PC-9 (cell line): ENCODE measurements around the gene FNDC3B. TPM values are rescaled to one million over a fixed set of nuclear protein-coding genes. Genes with fewer than 3 reads are reported as not detected.

Experiments
- BruUV-seq: library from RNA; stranded (reverse); fragments of 400-500 nt; replicated peaks from 2 replicates; lab custom pipeline; 2021; lab: Mats Ljungman, UMichigan
- CTCF ChIA-PET: fragments of 300-600 bp; sonication (Branson Sonifier 250); formaldehyde crosslinking; loops from one replicate; lab custom pipeline; 2022; ENCODE audit warnings: antibody characterized with exemption; lab: Charles Lee
- POLR2A ChIA-PET: fragments of 300-600 bp; sonication (Branson Sonifier 250); formaldehyde crosslinking; loops from one replicate; lab custom pipeline; 2022; ENCODE audit warnings: antibody characterized with exemption; ENCODE audit not compliant: unreplicated experiment; lab: Charles Lee
- DNase-seq, 2 experiments: peaks; one replicate each; pipeline versions ENCODE4 v3.0.0 to v3.0.0-alpha.2; 2015 to 2022; ENCODE audit warnings: mixed read lengths in 1 of 2
- H2AFZ ChIP-seq: fragments of 200-600 bp; sonication (generic); 2 replicates; pipeline ENCODE4 v1.8.1; 2017; ENCODE audit warnings: antibody characterized with exemption
- H3F3A ChIP-seq: fragments of 200-600 bp; sonication (generic); 2 replicates; pipeline ENCODE4 v1.8.1; 2017; ENCODE audit warnings: antibody characterized with exemption, mild to moderate bottlenecking, low read depth; ENCODE audit not compliant: insufficient read depth
- H3K27ac ChIP-seq: fragments of 200-600 bp; sonication (generic); 2 replicates; pipeline ENCODE4 v1.6.1; 2016; ENCODE audit warnings: mixed run types
- H3K27me3 ChIP-seq: fragments of 200-600 bp; sonication (generic); 2 replicates; pipeline ENCODE4 v1.6.1; 2016; ENCODE audit warnings: low read depth, mixed run types; ENCODE audit not compliant: insufficient read depth
- H3K36me3 ChIP-seq: fragments of 200-600 bp; sonication (generic); 2 replicates; pipeline ENCODE4 v1.6.1; 2016; ENCODE audit warnings: low read depth, mixed run types
- H3K4me1 ChIP-seq: fragments of 200-600 bp; sonication (generic); replicated peaks from 2 replicates; pipeline ENCODE4 v1.6.1; 2016; ENCODE audit warnings: mixed run types; ENCODE audit not compliant: insufficient read depth
- H3K4me2 ChIP-seq: fragments of 200-600 bp; sonication (generic); 2 replicates; pipeline ENCODE4 v1.6.1; 2017; ENCODE audit warnings: mixed run types
- H3K4me3 ChIP-seq: fragments of 200-600 bp; sonication (generic); 2 replicates; pipeline ENCODE4 v1.6.1; 2016; ENCODE audit warnings: mixed run types
- H3K79me2 ChIP-seq: fragments of 200-600 bp; sonication (generic); 2 replicates; pipeline ENCODE4 v1.6.1; 2017; ENCODE audit warnings: low read depth, mixed run types
- H3K9me2 ChIP-seq: fragments of 200-600 bp; sonication (generic); 2 replicates; pipeline ENCODE4 v1.8.1; 2017; ENCODE audit warnings: mild to moderate bottlenecking; ENCODE audit not compliant: insufficient read depth
- H3K9me3 ChIP-seq: fragments of 200-600 bp; sonication (generic); 2 replicates; pipeline ENCODE4 v1.8.1; 2016; ENCODE audit warnings: low read depth; ENCODE audit not compliant: insufficient read depth
- H4K20me1 ChIP-seq: fragments of 200-600 bp; sonication (generic); 2 replicates; pipeline ENCODE4 v1.8.1; 2017; ENCODE audit not compliant: insufficient read depth
- EZH2 ChIP-seq: fragments of 200-600 bp; sonication (generic); IDR thresholded peaks from 2 replicates; pipeline ENCODE4 v1.8.0; 2017; ENCODE audit warnings: antibody characterized with exemption, low read depth
- intact Hi-C: fragments of 100-400 bp; cut with micrococcal nuclease; formaldehyde crosslinking; loops from one replicate; pipeline ENCODE4 v1.10.0; 2022; ENCODE audit not compliant: unreplicated experiment
- total RNA-seq: library from RNA; stranded (reverse); gene quantifications from 2 replicates; pipeline ENCODE4 v1.2.3, GENCODE V29; 2021
- TF ChIP-seq, protein P1 (sequence below): fragments of 200-600 bp; sonication (generic); conservative IDR thresholded peaks from 2 replicates; pipeline ENCODE4 v1.6.1; 2017; ENCODE audit warnings: mixed run types, antibody characterized with exemption, mild to moderate bottlenecking, moderate library complexity

The FNDC3B gene
- total RNA-seq, 1 experiment from 2014 or later, result 106 TPM

DNA sequence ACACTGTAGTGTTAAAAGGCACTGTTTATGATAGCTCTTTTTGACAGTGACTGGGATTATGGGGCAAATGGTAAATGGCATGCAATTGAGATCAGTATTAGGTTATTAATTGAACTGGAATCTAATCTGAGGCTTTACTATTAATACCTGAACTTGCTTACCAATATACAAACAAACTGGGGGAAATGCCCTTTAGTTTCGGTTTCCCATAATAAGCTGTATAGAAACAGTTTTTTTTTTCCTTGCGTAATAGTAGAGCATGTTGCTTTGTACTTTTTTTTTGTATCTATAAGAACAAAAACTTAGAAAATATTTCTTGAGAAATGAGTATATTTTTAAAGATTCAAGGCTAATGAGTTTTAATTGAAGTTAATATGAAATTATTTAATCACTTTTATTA lies 95.0 kb downstream of the FNDC3B start:
- Histone ChIP-seq H3K36me3 (peaks cover 62% of the 10 kb centered on the region), H3K9me3 (no peaks in the 10 kb centered on the region), H3K4me1 (peaks cover 97% of the 10 kb centered on the region), H3F3A (peaks cover 96% of the 10 kb centered on the region), H3K4me3 (no peak overlapping the region), H3K27me3 (no peaks in the 10 kb centered on the region), H3K4me2 (peak overlapping the region; percentile 39), H2AFZ (no peak overlapping the region), H3K27ac (peak overlapping the region; percentile 86), H4K20me1 (peaks cover 2% of the 10 kb centered on the region; the same call in 1 of the 2 replicates), H3K79me2 (peaks cover 94% of the 10 kb centered on the region), H3K9me2 (no peaks in the 10 kb centered on the region)
- DNase-seq, result no peak
- no peak for TF ChIP-seq EZH2
- TF ChIP-seq, protein P1, sequence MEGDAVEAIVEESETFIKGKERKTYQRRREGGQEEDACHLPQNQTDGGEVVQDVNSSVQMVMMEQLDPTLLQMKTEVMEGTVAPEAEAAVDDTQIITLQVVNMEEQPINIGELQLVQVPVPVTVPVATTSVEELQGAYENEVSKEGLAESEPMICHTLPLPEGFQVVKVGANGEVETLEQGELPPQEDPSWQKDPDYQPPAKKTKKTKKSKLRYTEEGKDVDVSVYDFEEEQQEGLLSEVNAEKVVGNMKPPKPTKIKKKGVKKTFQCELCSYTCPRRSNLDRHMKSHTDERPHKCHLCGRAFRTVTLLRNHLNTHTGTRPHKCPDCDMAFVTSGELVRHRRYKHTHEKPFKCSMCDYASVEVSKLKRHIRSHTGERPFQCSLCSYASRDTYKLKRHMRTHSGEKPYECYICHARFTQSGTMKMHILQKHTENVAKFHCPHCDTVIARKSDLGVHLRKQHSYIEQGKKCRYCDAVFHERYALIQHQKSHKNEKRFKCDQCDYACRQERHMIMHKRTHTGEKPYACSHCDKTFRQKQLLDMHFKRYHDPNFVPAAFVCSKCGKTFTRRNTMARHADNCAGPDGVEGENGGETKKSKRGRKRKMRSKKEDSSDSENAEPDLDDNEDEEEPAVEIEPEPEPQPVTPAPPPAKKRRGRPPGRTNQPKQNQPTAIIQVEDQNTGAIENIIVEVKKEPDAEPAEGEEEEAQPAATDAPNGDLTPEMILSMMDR, result no peak
- ChIA-PET POLR2A (no interaction called here), CTCF (no interaction called here)
- BruUV-seq, result no TSS peak
- intact Hi-C loops, result loop anchor here (5.0 kb wide), 1 partner anchor 322 kb away; the partner anchor contains the start of gene PLD1

GRCh38 chr3:172135185-172135584 lies 95.8 kb downstream of the FNDC3B start:
- TF ChIP-seq EZH2, result no peak
- TF ChIP-seq, protein P1, result no peak
- CTCF ChIA-PET, result no interaction called here
- H3K4me2 ChIP-seq, result peak overlapping the region; percentile 39
- no peaks in the 10 kb centered on the region for H3K9me2 ChIP-seq
- H3K4me1 ChIP-seq, result peaks cover 99% of the 10 kb centered on the region
- no peak for DNase-seq
- H3K36me3 ChIP-seq, result peaks cover 70% of the 10 kb centered on the region
- H3K27ac ChIP-seq, result peak overlapping the region; percentile 86
- H2AFZ ChIP-seq, result no peak overlapping the region
- H3K9me3 ChIP-seq, result no peaks in the 10 kb centered on the region
- POLR2A ChIA-PET, result no interaction called here
- peaks cover 100% of the 10 kb centered on the region for H3K79me2 ChIP-seq
- H3K4me3 ChIP-seq, result no peak overlapping the region
- peaks cover 98% of the 10 kb centered on the region for H3F3A ChIP-seq
- no TSS peak for BruUV-seq
- H3K27me3 ChIP-seq, result no peaks in the 10 kb centered on the region
- intact Hi-C loops, result no loop called here
- no peaks in the 10 kb centered on the region; the same call in 1 of the 2 replicates for H4K20me1 ChIP-seq

GRCh38 chr3:172135820-172136219 lies 96.4 kb downstream of the FNDC3B start:
- peaks cover 94% of the 10 kb centered on the region for H3K79me2 ChIP-seq
- peaks cover 96% of the 10 kb centered on the region for H3K4me1 ChIP-seq
- H3F3A ChIP-seq, result peaks cover 96% of the 10 kb centered on the region
- peak overlapping the region; percentile 39 for H3K4me2 ChIP-seq
- H3K9me3 ChIP-seq, result no peaks in the 10 kb centered on the region
- H3K27ac ChIP-seq, result peak overlapping the region; percentile 86
- ChIA-PET POLR2A (no interaction called here), CTCF (interaction anchor here (0.6 kb wide), 1 partner anchor 179 kb away, joined by 4 read pairs; no protein-coding TSS in a partner anchor)
- TF ChIP-seq, protein P1, result no peak
- no peak for TF ChIP-seq EZH2
- H3K27me3 ChIP-seq, result no peaks in the 10 kb centered on the region
- BruUV-seq, result no TSS peak
- peak in 1 of 2 experiments; percentile 78 for DNase-seq
- H4K20me1 ChIP-seq, result no peaks in the 10 kb centered on the region; the same call in 1 of the 2 replicates
- no peak overlapping the region for H2AFZ ChIP-seq
- peaks cover 70% of the 10 kb centered on the region for H3K36me3 ChIP-seq
- H3K4me3 ChIP-seq, result no peak overlapping the region
- intact Hi-C loops, result no loop called here
- no peaks in the 10 kb centered on the region for H3K9me2 ChIP-seq
